BJ (cell line): ENCODE data around the gene LCT. TPM values are rescaled to one million over a fixed set of nuclear protein-coding genes. Genes with fewer than 3 reads are reported as not detected.
"Not testable (repeated sequence)": the region's sequence is repeated elsewhere in the genome, so short reads cannot be mapped to it uniquely, and the experiment has no call there.

ENCODE experiments used
- CTCF ChIA-PET: fragments of 350-600 bp; formaldehyde crosslinking; extraction: SDS; loops from one replicate; lab custom pipeline; 2021; ENCODE audit warnings: antibody characterized with exemption, inconsistent platforms; lab: Yijun Ruan, JAX
- POLR2A ChIA-PET: fragments of 300-600 bp; sonication (Branson Sonifier 250); formaldehyde crosslinking; extraction: SDS; loops from one replicate; lab custom pipeline; 2021; ENCODE audit warnings: antibody characterized with exemption; lab: Charles Lee
- DNase-seq: peaks from one replicate; pipeline ENCODE4 v3.0.0-alpha.2; 2011; ENCODE audit warnings: low read depth
- H3K27me3 ChIP-seq: 2 replicates; pipeline ENCODE4 v1.6.0; 2011; ENCODE audit warnings: low read length; ENCODE audit not compliant: control insufficient read depth, insufficient read depth
- H3K36me3 ChIP-seq: 2 replicates; pipeline ENCODE4 v1.5.1; 2011; ENCODE audit warnings: low read length; ENCODE audit not compliant: control insufficient read depth, insufficient read depth
- H3K4me3 ChIP-seq: 2 replicates; pipeline ENCODE4 v1.5.1; 2011; ENCODE audit warnings: low read depth, mild to moderate bottlenecking, control low read depth, low read length
- polyA plus RNA-seq: library from polyadenylated mRNA; depleted of rRNA; stranded (reverse); fragments of >200 nt; gene quantifications from 2 replicates; pipeline ENCODE4 v1.2.3, GENCODE V29; 2011
- TF ChIP-seq, protein P1 (sequence below): IDR thresholded peaks from 2 replicates; pipeline ENCODE4 v1.5.1; 2011; ENCODE audit warnings: low read depth, mild to moderate bottlenecking, control low read depth, inconsistent platforms, low read length, moderate library complexity; ENCODE audit not compliant: insufficient read depth

Gene LCT
- polyA plus RNA-seq, 1 experiment, result not detected

GRCh38 chr2:135818937-135819610, 17.9 kb downstream of the LCT start:
- ChIA-PET CTCF (interaction anchor here (0.6 to 1.2 kb wide), 3 partner anchors 21 to 85 kb away, joined by 3 to 4 read pairs (median 3); no protein-coding TSS in a partner anchor), POLR2A (no interaction called here)
- no peak for DNase-seq
- H3K36me3 ChIP-seq, result no peaks in the 10 kb centered on the region
- H3K4me3 ChIP-seq, result no peak overlapping the region
- no peaks in the 10 kb centered on the region for H3K27me3 ChIP-seq
- TF ChIP-seq, protein P1, sequence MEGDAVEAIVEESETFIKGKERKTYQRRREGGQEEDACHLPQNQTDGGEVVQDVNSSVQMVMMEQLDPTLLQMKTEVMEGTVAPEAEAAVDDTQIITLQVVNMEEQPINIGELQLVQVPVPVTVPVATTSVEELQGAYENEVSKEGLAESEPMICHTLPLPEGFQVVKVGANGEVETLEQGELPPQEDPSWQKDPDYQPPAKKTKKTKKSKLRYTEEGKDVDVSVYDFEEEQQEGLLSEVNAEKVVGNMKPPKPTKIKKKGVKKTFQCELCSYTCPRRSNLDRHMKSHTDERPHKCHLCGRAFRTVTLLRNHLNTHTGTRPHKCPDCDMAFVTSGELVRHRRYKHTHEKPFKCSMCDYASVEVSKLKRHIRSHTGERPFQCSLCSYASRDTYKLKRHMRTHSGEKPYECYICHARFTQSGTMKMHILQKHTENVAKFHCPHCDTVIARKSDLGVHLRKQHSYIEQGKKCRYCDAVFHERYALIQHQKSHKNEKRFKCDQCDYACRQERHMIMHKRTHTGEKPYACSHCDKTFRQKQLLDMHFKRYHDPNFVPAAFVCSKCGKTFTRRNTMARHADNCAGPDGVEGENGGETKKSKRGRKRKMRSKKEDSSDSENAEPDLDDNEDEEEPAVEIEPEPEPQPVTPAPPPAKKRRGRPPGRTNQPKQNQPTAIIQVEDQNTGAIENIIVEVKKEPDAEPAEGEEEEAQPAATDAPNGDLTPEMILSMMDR, result peak; percentile 55

DNA sequence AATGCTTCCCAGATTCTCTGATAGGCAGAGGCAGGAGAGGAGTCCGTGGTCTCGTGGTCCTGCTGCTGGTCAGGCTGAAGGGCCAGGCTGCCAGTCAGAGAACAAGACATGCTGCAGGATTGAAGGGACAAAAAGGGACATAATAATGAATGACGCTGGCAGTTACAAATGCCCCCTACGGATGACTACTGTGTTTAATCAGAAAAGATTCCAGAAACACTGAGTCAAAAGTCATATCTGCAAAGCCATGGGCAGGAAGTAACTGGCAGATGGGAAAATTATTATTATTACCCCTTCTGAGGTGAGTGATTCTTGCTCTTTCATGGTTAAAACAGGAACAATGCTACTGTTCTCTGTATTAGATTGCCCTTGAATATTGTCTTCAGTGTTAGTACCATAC, 19.0 kb downstream of the LCT start:
- TF ChIP-seq, protein P1, result no peak
- H3K27me3 ChIP-seq, result no peaks in the 10 kb centered on the region
- CTCF ChIA-PET, result interaction anchor here (1.2 kb wide), 1 partner anchor 20 kb away, joined by 3 read pairs; no protein-coding TSS in a partner anchor
- no peak for DNase-seq
- H3K36me3 ChIP-seq, result no peaks in the 10 kb centered on the region
- no peak overlapping the region for H3K4me3 ChIP-seq
- POLR2A ChIA-PET, result no interaction called here

GRCh38 chr2:135817466-135817865, 19.5 kb downstream of the LCT start:
- CTCF ChIA-PET, result interaction anchor here (1.4 to 4.6 kb wide), 2 partner anchors 10 to 20 kb away, joined by 4 to 17 read pairs; no protein-coding TSS in a partner anchor

GRCh38 chr2:135815269-135815668, 21.7 kb downstream of the LCT start:
- Histone ChIP-seq H3K27me3 (no peaks in the 10 kb centered on the region), H3K36me3 (no peaks in the 10 kb centered on the region), H3K4me3 (no peak overlapping the region)
- POLR2A ChIA-PET, result no interaction called here
- TF ChIP-seq, protein P1, result no peak
- CTCF ChIA-PET, result interaction anchor here (4.6 kb wide), 1 partner anchor 18 kb away, joined by 17 read pairs; no protein-coding TSS in a partner anchor
- no peak for DNase-seq

More at GRCh38 chr2:135817466-135817865, 19.5 kb downstream of the LCT start:
- POLR2A ChIA-PET, result no interaction called here
- H3K27me3 ChIP-seq, result no peaks in the 10 kb centered on the region
- no peak overlapping the region for H3K4me3 ChIP-seq
- TF ChIP-seq, protein P1, result no peak
- DNase-seq, result no peak
- no peaks in the 10 kb centered on the region for H3K36me3 ChIP-seq

- Histone ChIP-seq H3K4me3 (no peak overlapping the region), H3K36me3 (no peaks in the 10 kb centered on the region), H3K27me3 (no peaks in the 10 kb centered on the region)
- TF ChIP-seq, protein P1, result no peak
- DNase-seq, result no peak
- ChIA-PET POLR2A (no interaction called here), CTCF (interaction anchor here (4.6 kb wide), 1 partner anchor 16 kb away, joined by 17 read pairs; no protein-coding TSS in a partner anchor)
Measured at GRCh38 chr2:135812907-135813511, 24.0 kb downstream of the LCT start.

DNA sequence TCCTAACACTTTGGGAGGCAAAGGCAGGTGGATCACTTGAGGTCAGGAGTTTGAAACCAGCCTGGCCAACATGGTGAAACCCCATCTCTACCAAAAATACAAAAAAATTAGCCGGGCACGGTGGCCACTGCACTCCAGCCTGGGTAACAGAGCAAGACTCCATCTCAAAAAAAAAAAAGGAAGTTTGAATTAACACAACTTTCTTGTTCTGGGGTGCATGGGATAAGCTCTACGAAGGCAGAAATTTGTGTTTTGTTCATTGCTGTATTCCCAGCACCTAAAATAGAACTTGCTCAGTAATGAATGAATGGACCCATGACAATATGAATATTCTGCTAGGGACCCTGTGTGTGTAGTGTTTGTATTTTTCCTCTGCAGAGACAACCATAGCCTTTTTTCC, 29.1 kb downstream of the LCT start:
- DNase-seq, H3K27me3 ChIP-seq, H3K4me3 ChIP-seq, POLR2A ChIA-PET, H3K36me3 ChIP-seq: not testable (repeated sequence)
- CTCF ChIA-PET, result interaction anchor here (1.4 to 5.0 kb wide), 2 partner anchors 9 to 10 kb away, joined by 4 to 44 read pairs; no protein-coding TSS in a partner anchor
